ENCODE results near the gene PLCB2.

- no peak for TF ChIP-seq POLR2A (IDR thresholded peaks at IDR 0.05; ENCODE audit: low read length)
- TF ChIP-seq GATA1 (IDR thresholded peaks at IDR 0.05; ENCODE audit: low read depth, low read length) = no peak
Measured at GRCh38 chr15:40306371-40306770, 1.4 kb downstream of the PLCB2 start.

Measured in erythroblast (primary cell).